GM12801 (cell line): Measurements from ENCODE around the gene UGDH.

Experiments used
- TF ChIP-seq, protein P1 (sequence below): IDR thresholded peaks from one replicate; pipeline ENCODE4 v1.5.1; 2011; ENCODE audit warnings: control low read depth; ENCODE audit not compliant: insufficient read length; ENCODE audit errors: extremely low read depth

The UGDH gene

DNA sequence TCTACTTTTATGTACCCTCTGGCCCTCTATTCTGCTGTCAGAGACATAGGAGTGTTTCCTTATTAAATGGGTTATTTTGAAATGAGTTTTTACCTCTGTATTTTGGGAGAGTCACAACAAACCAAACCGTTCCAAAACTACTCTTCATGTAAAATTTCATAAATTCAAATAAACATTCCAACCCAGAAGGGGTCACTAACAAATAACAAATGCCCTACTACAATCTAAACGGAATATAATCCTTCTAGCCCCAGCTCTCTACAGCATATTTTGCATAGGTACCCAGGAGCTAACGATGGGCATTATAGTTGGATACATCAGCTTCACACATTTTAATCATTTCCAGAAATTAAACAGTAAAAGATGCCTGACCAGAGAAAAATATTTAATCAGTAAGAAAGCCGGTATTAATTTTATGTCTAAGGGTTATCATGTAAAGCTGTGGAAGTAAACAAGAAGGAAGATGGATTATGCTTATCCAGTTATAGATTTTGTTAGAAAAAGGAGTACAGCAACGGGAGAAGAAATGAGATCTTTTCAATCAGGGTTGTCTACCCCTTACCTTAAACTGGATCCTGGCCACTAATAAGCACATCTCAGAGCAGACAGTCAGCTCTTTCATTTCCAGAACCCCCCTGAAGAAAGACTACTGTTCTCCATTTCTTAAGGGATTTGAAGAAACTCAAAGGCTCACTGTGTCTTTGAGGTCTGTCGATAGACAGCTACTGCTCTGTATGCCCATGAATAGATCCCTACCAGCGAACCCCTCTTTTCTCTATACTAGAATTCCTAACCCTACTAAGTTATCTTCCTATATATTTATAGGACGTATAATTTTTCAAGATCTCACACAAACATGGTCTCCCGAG, 1.2 kb downstream of the UGDH start:
- TF ChIP-seq, protein P1, sequence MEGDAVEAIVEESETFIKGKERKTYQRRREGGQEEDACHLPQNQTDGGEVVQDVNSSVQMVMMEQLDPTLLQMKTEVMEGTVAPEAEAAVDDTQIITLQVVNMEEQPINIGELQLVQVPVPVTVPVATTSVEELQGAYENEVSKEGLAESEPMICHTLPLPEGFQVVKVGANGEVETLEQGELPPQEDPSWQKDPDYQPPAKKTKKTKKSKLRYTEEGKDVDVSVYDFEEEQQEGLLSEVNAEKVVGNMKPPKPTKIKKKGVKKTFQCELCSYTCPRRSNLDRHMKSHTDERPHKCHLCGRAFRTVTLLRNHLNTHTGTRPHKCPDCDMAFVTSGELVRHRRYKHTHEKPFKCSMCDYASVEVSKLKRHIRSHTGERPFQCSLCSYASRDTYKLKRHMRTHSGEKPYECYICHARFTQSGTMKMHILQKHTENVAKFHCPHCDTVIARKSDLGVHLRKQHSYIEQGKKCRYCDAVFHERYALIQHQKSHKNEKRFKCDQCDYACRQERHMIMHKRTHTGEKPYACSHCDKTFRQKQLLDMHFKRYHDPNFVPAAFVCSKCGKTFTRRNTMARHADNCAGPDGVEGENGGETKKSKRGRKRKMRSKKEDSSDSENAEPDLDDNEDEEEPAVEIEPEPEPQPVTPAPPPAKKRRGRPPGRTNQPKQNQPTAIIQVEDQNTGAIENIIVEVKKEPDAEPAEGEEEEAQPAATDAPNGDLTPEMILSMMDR: no peak

DNA sequence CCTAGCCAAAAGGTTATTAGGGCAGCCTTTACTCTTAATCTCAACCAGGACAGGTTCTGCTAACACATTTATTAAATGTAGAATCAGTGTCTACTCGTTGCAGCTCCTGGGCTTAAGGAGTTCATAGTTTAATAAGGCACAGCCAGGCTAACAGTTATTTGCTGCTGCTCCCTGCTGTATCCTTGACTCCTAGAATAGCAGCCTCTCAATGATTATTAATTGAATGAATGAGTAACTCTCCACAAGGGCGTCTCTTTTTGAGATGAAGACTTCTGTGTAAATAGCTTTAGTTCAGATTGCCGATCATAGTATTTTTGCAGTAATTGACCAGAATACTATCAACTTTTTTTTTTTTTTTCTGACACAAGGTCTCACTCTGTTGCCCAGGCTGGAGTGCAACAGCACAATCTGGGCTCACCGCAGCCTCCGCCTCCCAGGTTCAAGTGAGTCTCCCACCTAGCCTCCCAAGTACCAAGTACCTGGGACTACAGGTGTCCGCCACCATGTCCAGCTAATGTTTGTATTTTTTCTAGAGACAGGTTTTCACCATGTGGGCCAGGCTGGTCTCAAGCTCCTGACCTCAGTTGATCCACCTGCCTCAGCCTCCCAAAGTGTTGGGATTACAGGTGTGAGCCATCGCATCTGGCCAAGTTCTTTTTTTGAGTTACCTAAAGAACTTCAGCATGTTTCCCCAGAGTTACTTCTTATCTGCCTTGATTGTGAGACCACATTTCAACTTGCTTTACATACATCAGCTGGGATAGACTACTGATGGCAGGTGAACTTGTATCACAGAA, 2.9 kb downstream of the UGDH start:
- TF ChIP-seq, protein P1: no peak

DNA sequence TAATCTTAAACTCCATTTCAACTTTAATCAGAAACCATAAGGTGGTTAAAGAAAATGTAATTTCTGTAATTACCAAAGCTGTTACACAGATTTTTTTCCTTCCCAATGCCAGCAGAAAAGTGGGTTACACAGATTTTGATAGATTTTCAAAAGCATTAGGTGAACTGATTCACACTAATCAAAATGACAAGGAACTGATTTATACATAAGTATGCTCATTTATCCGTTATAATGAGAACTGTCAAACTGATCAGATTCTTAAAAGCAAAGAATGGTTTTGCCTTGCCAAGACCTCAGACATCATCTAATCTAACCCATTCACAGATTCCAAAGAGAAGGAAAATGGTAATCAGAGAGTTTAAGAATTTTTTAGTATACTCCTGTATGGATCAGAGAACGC, 5.2 kb downstream of the UGDH start:
- TF ChIP-seq, protein P1: no peak

DNA sequence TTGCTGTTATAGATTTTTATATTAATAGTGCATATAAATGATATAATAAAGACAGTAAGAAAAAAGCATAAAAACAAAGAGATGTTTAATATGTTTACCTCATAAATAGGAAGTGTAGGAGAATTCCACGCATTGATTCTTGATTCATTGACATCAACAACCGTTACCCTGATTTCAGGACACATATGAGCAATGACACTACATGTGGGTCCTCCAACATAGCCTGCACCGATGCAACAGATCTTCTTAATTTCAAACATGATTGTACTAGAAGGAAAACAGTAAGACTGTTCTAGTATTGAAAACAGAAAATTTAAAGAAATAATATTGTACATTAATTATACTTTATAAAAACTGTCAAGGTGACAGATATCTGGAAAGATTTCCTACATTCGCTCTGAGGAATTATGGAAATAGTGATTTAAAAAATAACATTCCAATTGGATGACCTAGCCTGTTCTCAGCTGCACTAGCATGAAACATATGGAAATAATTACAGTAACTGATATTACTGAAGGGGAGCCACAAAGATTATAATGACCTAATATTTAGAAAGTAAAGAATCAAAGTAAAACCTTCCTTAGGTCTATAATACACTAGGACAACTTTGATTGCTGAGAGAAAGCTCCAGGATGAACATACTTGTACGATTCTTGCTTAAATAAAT, 5.9 kb downstream of the UGDH start:
- TF ChIP-seq, protein P1: no peak

DNA sequence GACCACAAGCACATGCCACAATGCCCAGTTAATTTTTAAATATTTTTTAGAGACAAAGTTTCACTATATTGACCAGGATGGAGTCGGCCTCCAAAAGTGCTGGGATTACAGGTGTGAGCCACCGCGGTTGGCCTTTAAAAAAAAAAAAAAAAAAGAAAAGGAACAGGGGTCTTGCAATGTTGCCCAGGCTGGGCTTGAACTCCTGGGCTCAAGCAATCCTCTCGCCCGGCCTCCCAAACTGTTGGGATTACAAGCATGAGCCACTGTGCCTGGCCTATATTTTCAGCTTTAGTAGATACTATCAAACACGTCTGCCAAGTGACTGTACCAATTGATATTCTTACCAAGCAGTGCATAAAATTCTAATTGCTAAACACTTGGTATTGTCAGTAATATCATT, 8.8 kb downstream of the UGDH start:
- TF ChIP-seq, protein P1: no peak

DNA sequence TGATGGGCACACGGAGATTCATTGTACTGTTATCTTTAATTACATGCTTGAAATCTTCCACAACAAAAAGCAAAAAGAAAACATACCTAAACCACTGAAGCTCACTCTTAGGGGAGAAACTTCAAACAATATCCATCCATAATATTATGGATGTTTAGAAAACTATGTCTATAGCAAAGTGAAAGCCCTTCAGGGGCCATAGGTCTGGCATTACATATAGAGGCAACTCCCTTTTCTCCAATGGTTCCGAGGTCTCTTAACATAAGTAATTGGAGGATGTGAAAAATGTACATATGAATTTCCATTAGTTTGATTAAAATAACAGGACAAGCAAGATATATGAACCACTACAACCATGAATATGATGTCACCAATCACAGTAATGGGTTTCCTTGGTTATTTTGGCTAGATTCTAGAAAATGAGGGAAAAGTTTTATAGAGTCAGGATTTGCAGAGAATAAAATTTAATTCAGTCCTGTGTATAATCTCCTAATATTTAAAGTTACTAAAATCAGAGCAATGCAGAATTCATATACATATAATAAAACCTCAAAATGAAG, 10.8 kb downstream of the UGDH start:
- TF ChIP-seq, protein P1: no peak
